Pancreas (tissue), 10 donors: Measurements from ENCODE around the gene ADAT3. TPM values are rescaled to one million over a fixed set of nuclear protein-coding genes. Genes with fewer than 3 reads are reported as not detected.
A peak's percentile ranks its signal among the peaks of the same experiment; 100 is the strongest.

ENCODE experiments used
- ATAC-seq, 4 donors: fragments of 200-7000 bp; cut with Tn5 transposase; one replicate each; pipeline versions ENCODE4 v1.8.0 to v1.9.1; 2020; ENCODE audit warnings: mild to moderate bottlenecking in 4 of 4, moderate library complexity in 4 of 4
- DNase-seq, 6 donors: peaks; one replicate each; pipeline ENCODE4 v3.0.0-alpha.2; 2020
- FAIRE-seq: peaks from 2 replicates; lab custom pipeline; 2012; peaks lifted over from hg19 to GRCh38; lab: Jason Lieb, UNC
- H3K27ac ChIP-seq, 4 donors: fragments of 200-600 bp; sonication (generic); 1 replicate in 3 of 4; 2 replicates in 1 of 4; pipeline versions ENCODE4 v1.5.0 to v1.8.0; 2020
- H3K27me3 ChIP-seq, 4 donors: fragments of 200-600 bp; one replicate each; pipeline ENCODE4 v1.8.0; 2021
- H3K36me3 ChIP-seq, 3 donors: fragments of 200-600 bp; sonication (generic) in 1 of 3; one replicate each; pipeline versions ENCODE4 v1.5.0 to v1.8.0; 2020 to 2021
- H3K4me1 ChIP-seq, 3 donors: fragments of 200-600 bp; one replicate each; pipeline ENCODE4 v1.8.0; 2021
- H3K4me3 ChIP-seq, 4 donors: fragments of 200-600 bp; sonication (generic) in 2 of 4; one replicate each; pipeline versions ENCODE4 v1.5.0 to v1.8.0; 2020 to 2021
- H3K9me3 ChIP-seq, 4 donors: fragments of 200-600 bp; one replicate each; pipeline ENCODE4 v1.8.0; 2021
- CTCF ChIP-seq, 4 donors: fragments of 200-600 bp; sonication (generic) in 3 of 4; IDR thresholded peaks; one replicate each; pipeline versions ENCODE4 v1.5.0 to v1.8.0; 2021; ENCODE audit warnings: antibody characterized with exemption in 4 of 4
- WGBS, 2 donors: extraction: QIAGEN DNeasy Blood & Tissue Kit; methylation state at CpG; one replicate each; pipeline ENCODE4 v1.1.7; 2013; 5-methylcytosine and 5-hydroxymethylcytosine counted together
- intact Hi-C, 3 donors: fragments of 100-400 bp; cut with DNase I; formaldehyde crosslinking; loops; one replicate each; pipeline versions ENCODE4 v1.11.1 to v1.14.2; 2022
- polyA plus RNA-seq, 2 donors: library from polyadenylated mRNA; stranded (reverse); fragments of 200-250 nt; gene quantifications; one replicate each; pipeline ENCODE4 v1.2.3, GENCODE V29; 2013
- total RNA-seq, 6 donors: library from RNA; stranded (reverse); fragmentation: NEBNext Ultra II Directional in 4 of 6; extraction: Animal tissue kit (Norgen Biotek cat#: 25700) in 4 of 6; gene quantifications; one replicate each; pipeline versions ENCODE4 v1.2.1 to v1.2.4, GENCODE V29; 2021 to 2023
- donor health status: healthy with polysubstance abuse.
- donor health status: DM: no; HTN: no; CAD: no; lungs with moderate emphysema.
- donor health status: DM: no; HTN: no; CAD: no.
- donor health status: control.
- donor health status: control.
- donor health status: Bipolar disorder and iron deficiency.
- donor health status: DM: yes; HTN: yes; CAD: no.
- donor health status: DM: no; HTN: no; CAD: no.
- donor health status: DM: no; HTN: no; CAD: no.
- donor health status: DM: yes; HTN: yes; CAD: no.

Gene ADAT3
- total and polyA plus RNA-seq, 8 donors: 2.0 to 10.1 (median 5.0) TPM

GRCh38 chr19:1923319-1923718 lies 18.1 kb downstream of the ADAT3 start:
- no peak for TF ChIP-seq CTCF (IDR thresholded peaks at IDR 0.05)
- ATAC-seq: peak in 2 of 4 donors; percentile 27 to 50
- Histone ChIP-seq H3K27ac (no peak overlapping the region), H3K27me3 (no peaks in the 10 kb centered on the region), H3K4me3 (no peak overlapping the region), H3K9me3 (no peaks in the 10 kb centered on the region), H3K4me1 (no peaks in the 10 kb centered on the region), H3K36me3 (peaks cover 0 to 53% (median 14%) of the 10 kb centered on the region in 3 donors)
- 91 to 95% methylated on average over 6 to 8 of the region's 8 CpGs for WGBS, 2 donors
- DNase-seq: no peak
- intact Hi-C loops: no loop called here
- no peak for FAIRE-seq

- intact Hi-C loops: no loop called here
- no peak for FAIRE-seq
- no peak for ATAC-seq
- H3K27ac ChIP-seq: no peak overlapping the region
- DNase-seq: peak in 1 of 6 donors; percentile 70
- 93 to 95% methylated on average over 35 of the region's 35 CpGs for WGBS, 2 donors
- no peaks in the 10 kb centered on the region for H3K9me3 ChIP-seq
- no peaks in the 10 kb centered on the region for H3K4me1 ChIP-seq
- no peaks in the 10 kb centered on the region for H3K27me3 ChIP-seq
- H3K4me3 ChIP-seq: no peak overlapping the region
- peaks cover 0 to 42% (median 9%) of the 10 kb centered on the region in 3 donors for H3K36me3 ChIP-seq
- TF ChIP-seq CTCF (IDR thresholded peaks at IDR 0.05): no peak
Measured at GRCh38 chr19:1924320-1924961, 19.2 kb downstream of the ADAT3 start.

GRCh38 chr19:1925544-1925943 lies 20.3 kb downstream of the ADAT3 start:
- no peak for TF ChIP-seq CTCF (IDR thresholded peaks at IDR 0.05)
- DNase-seq (no peak), ATAC-seq (no peak), FAIRE-seq (no peak)
- Histone ChIP-seq H3K36me3 (peaks cover 0 to 31% (median 7%) of the 10 kb centered on the region in 3 donors), H3K4me1 (peaks cover 0 to 4% (median 0%) of the 10 kb centered on the region in 3 donors), H3K9me3 (no peaks in the 10 kb centered on the region), H3K27ac (no peak overlapping the region), H3K27me3 (no peaks in the 10 kb centered on the region), H3K4me3 (no peak overlapping the region)
- intact Hi-C loops: no loop called here
- WGBS, 2 donors: 86 to 91% methylated on average over 16 of the region's 16 CpGs

- Histone ChIP-seq H3K27me3 (no peaks in the 10 kb centered on the region), H3K36me3 (peaks cover 0 to 5% (median 0%) of the 10 kb centered on the region in 3 donors), H3K9me3 (no peaks in the 10 kb centered on the region), H3K4me1 (peaks cover 0 to 4% (median 0%) of the 10 kb centered on the region in 3 donors), H3K27ac (no peak overlapping the region), H3K4me3 (peak overlapping the region in 2 of 4 donors; percentile 28 to 46)
- peak; percentile 86 to 93 (median 88) for TF ChIP-seq CTCF (IDR thresholded peaks at IDR 0.05)
- intact Hi-C loops: no loop called here
- peak; percentile 61 to 95 (median 82) for DNase-seq
- FAIRE-seq: no peak
- 3 to 4% methylated on average over 42 of the region's 42 CpGs for WGBS, 2 donors
- peak; percentile 94 to 98 (median 96) for ATAC-seq
Measured at GRCh38 chr19:1929021-1929742, 24.0 kb downstream of the ADAT3 start.
